ENCODE measurements around the gene DPH5. TPM values are rescaled to one million over a fixed set of nuclear protein-coding genes. Genes with fewer than 3 reads are reported as not detected.
"Not testable (repeated sequence)": the region's sequence is repeated elsewhere in the genome, so short reads cannot be mapped to it uniquely, and the experiment has no call there.

DPH5 gene
- polyA plus RNA-seq, 3 donors = 63.4 to 69.2 (median 64.8) TPM

DNA sequence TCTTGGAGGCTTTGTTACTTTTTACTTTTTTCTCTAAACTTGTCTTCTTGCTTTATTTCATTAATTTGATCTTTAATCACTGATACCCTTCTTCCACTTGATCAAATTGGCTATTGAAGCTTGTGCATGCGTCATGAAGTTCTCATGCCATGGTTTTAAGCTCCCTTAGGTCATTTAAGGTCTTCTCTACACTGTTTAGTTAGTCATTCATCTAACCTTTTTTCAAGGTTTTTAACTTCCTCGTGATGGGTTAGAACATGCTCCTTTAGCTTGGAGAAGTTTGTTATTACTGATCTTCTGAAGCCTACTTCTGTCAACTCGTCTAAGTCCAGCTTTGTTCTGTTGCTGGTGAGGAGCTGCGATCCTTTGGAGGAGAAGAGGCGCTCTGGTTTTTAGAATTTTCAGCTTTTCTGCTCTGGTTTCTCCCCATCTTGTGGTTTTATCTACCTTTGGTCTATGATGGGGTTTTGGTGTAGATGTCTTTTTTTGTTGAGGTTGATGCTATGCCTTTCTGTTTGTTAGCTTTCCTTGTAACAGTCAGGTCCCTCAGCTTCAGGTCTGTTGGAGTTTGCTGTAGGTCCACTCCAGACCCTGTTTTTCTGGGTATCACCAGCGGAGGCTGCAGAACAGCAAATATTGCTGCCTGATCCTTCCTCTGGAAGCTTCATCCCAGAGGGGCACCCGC is 76.7 kb downstream of the DPH5 start:
- not testable (repeated sequence) for DNase-seq (ENCODE audit: low read depth in 3 of 3, low spot score in 2 of 3)

DNA sequence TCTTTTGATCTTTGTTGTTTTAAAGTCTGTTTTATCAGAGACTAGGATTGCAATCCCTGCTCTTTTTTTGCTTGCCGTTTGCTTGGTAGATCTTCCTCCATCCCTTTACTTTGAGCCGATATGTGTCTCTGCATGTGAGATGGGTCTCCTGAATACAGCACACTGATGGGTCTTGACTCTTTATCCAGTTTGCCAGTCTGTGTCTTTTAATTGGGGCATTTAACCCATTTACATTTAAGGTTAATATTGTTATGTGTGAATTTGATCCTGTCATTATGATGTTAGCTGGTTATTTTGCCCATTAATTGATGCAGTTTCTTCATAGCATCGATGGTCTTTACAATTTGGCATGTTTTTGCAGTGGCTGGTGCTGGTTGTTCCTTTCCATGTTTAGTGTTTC is 77.8 kb downstream of the DPH5 start:
- not testable (repeated sequence) for DNase-seq (ENCODE audit: low read depth in 3 of 3, low spot score in 2 of 3)

DNA sequence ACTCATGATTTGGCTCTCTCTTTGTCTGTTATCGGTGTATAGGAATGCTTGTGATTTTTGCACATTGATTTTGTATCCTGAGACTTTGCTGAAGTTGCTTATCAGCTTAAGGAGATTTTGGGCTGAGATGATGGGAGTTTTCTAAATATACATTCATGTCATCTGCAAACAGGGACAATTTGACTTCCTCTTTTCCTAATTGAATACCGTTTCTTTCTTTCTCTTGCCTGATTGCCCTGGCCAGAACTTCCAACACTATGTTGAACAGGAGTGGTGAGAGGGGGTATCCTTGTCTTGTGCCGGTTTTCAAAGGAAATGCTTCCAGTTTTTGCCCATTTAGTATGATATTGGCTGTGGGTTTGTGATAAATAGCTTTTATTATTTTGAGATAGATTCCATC is 79.5 kb downstream of the DPH5 start:
- not testable (repeated sequence) for DNase-seq (ENCODE audit: low read depth in 3 of 3, low spot score in 2 of 3)

DNA sequence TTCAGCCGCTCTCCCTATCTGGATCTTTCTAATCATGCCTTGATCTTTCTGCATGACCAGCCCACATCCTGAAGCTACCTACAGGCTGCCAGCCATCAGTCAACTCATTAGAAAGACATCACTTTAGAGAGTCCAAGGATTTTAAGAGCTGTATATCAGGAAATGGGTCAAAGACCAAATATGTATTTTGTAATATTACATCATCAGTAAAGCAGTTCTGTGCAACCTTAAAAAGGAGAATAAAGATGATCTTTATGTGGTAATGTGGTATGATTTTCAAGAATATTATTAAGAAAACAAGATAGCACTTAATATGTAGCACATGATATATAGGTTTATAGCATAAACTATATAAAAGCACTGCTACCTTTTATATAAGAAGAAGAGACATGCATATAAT is 82.1 kb downstream of the DPH5 start:
- DNase-seq (ENCODE audit: low read depth in 3 of 3, low spot score in 2 of 3) = no peak

DNA sequence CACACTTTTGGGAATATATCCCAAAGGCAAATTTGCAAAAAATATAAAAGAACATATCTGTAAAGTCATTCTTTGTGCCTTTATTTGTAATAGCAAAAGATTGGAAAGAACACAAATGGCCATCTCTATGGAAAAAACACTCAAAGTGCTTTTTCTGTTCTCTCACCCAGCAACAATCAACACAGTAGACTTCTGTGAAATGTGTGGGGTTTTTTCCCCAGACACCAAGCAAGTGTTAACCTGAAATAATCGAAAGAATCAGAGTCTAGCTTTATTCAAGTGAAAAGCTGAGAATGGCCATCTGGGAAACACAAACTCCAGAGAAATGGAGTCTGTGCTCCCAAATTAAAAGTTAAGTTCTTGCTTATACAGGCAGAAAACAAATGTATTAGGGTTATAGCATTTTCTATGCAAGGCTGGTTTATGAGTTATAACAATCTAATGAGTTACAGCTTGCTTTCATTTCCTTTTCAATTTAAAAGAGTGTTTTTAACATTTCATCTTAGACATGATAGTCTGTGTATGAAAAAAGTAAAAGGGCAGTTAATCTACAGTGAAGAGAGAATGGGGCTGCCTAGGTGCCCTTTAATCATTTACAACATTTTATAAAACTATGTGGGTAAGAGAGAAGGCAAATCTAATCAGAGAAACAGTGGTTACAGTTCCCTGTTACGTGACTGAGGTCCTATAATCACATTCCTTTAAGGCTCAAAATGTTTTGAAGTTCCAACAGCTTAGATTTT is 83.1 kb downstream of the DPH5 start:
- DNase-seq (ENCODE audit: low read depth in 3 of 3, low spot score in 2 of 3) = no peak

DNA sequence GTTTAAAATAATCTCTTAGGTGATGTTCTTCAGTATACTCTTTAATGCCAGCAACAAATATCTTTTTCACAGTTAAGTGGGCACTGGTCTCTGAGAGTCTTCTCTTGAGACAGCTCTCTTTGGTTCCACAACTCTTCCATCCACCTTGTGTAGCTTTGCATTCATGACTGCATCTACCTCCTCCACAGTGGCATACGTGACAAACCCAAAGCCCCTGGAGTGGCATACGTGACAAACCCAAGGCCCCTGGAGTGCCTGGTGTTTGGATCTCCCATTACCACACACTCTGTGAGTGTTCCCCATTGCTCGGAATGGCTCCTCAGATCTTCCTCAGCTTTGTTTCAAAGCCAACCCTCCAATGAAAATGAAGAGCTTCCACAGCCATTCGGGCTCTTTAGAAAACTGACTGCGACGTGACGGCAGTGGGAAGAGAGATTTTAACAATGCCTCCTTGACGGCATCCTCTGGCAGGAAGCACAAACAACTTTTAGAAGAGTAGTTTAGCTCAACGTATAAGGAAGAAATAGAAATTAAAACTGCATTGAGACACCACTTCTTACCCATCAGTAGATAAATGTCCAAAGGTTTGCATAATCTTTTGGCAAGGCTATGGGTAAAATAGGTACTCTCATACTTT is 83.9 kb downstream of the DPH5 start:
- no peak for DNase-seq (ENCODE audit: low read depth in 3 of 3, low spot score in 2 of 3)

DNA sequence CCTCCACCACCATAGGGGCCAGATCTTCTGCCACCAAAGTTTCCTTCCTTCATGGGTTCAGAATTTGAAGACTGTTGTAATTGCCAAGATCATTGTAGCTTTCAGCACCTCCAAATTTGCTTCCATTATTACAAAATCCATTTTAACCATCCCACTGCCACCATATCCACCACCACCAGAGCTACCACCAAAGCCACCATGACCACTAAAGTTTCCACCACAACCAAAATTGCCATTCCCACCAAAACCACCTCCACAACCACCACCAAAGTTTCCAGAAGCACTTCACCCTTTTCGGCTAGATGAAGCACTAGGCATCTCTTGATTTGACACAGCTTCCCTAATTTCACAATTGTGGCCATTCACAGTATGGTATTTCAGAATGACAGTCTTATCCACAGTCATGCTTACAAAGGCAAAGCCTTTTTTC is 84.5 kb downstream of the DPH5 start:
- no peak for DNase-seq (ENCODE audit: low read depth in 3 of 3, low spot score in 2 of 3)

Other genes starting within 250 kb of the DPH5 start
- 10 to 100 TPM; 59.0 to 61.7 (median 61.6) TPM for gene EXTL2, start 130.9 kb downstream of the DPH5 start, polyA plus RNA-seq (ENCODE audit: insufficient read length in 3 of 3)
- gene SLC30A7, start 129.7 kb downstream of the DPH5 start, polyA plus RNA-seq (ENCODE audit: insufficient read length in 3 of 3) = 10 to 100 TPM; 16.0 to 17.3 (median 17.0) TPM
- 10 to 100 TPM; 19.6 to 24.6 (median 22.8) TPM for gene S1PR1, start 211.2 kb upstream of the DPH5 start, polyA plus RNA-seq (ENCODE audit: insufficient read length in 3 of 3)

Measured in right renal cortex interstitium (tissue), 3 donors.